HEK293 (cell line): ENCODE measurements around the gene SMIM14.

ENCODE experiments used
- CTCF ChIA-PET: fragments of 350-600 bp; formaldehyde crosslinking; extraction: SDS; loops from one replicate; lab custom pipeline; 2021; ENCODE audit warnings: antibody characterized with exemption; lab: Yijun Ruan, JAX
- POLR2A ChIA-PET: fragments of 300-600 bp; formaldehyde crosslinking; extraction: SDS; loops from one replicate; lab custom pipeline; 2020; ENCODE audit warnings: antibody characterized with exemption, inconsistent platforms; lab: Yijun Ruan, JAX
- H3K27ac ChIP-seq: fragments of 200-500 bp; sonication (Bioruptor generic); 2 replicates; pipeline ENCODE4 v1.5.1; 2014; ENCODE audit warnings: low read depth, low read length, control low read depth, inconsistent platforms; ENCODE audit errors: extremely low read depth
- H3K36me3 ChIP-seq, 2 experiments: fragments of 200-500 bp in 1 of 2; sonication (Bioruptor generic) in 1 of 2; 1 replicate in 1 of 2; 2 replicates in 1 of 2; pipeline ENCODE4 v1.5.1; 2014 to 2017; ENCODE audit warnings: inconsistent platforms in 2 of 2, low read length in 2 of 2; ENCODE audit not compliant: control insufficient read depth in 2 of 2, insufficient read depth in 1 of 2
- H3K4me1 ChIP-seq: fragments of 200-500 bp; sonication (Bioruptor generic); 2 replicates; pipeline ENCODE4 v1.5.1; 2014; ENCODE audit warnings: mild to moderate bottlenecking, low read length, inconsistent platforms; ENCODE audit not compliant: control insufficient read depth, insufficient read depth
- H3K4me3 ChIP-seq: 2 replicates; pipeline ENCODE4 v1.5.1; 2011; ENCODE audit warnings: low read depth, mild to moderate bottlenecking, control low read depth, low read length, moderate library complexity
- H3K9me3 ChIP-seq: fragments of 200-500 bp; sonication (Bioruptor generic); 2 replicates; pipeline ENCODE4 v1.5.1; 2014; ENCODE audit warnings: low read depth, low read length, inconsistent platforms; ENCODE audit not compliant: control insufficient read depth, insufficient read depth
- EGR2 ChIP-seq: fragments of 450-650 bp; formaldehyde crosslinking; IDR thresholded peaks from 2 replicates; pipeline ENCODE4 v1.5.1; 2016; ENCODE audit warnings: low read depth, missing biosample characterization, missing genetic modification characterization
- GLI2 ChIP-seq: fragments of 450-650 bp; formaldehyde crosslinking; IDR thresholded peaks from 2 replicates; pipeline ENCODE4; 2017; ENCODE audit warnings: missing biosample characterization, missing genetic modification characterization, low read depth, borderline replicate concordance
- GLIS2 ChIP-seq: fragments of 450-650 bp; formaldehyde crosslinking; IDR thresholded peaks from 2 replicates; pipeline ENCODE4 v1.5.1; 2016; ENCODE audit warnings: missing biosample characterization, missing genetic modification characterization
- HOXA7 ChIP-seq: sonication (generic); formaldehyde crosslinking; IDR thresholded peaks from 2 replicates; pipeline ENCODE4 v1.8.1; 2022; ENCODE audit warnings: missing genetic modification reagents, borderline replicate concordance
- KLF1 ChIP-seq: fragments of 450-650 bp; formaldehyde crosslinking; IDR thresholded peaks from 2 replicates; pipeline ENCODE4 v1.5.1; 2016; ENCODE audit warnings: missing biosample characterization, missing genetic modification characterization
- PRDM1 ChIP-seq: fragments of 450-650 bp; formaldehyde crosslinking; IDR thresholded peaks from 2 replicates; pipeline ENCODE4; 2016; ENCODE audit warnings: missing biosample characterization, missing genetic modification characterization
- SCRT1 ChIP-seq: fragments of 450-650 bp; formaldehyde crosslinking; IDR thresholded peaks from 2 replicates; pipeline ENCODE4 v1.5.1; 2016; ENCODE audit warnings: missing biosample characterization, missing genetic modification characterization, borderline replicate concordance
- ZBTB20 ChIP-seq: fragments of 450-650 bp; formaldehyde crosslinking; IDR thresholded peaks from 2 replicates; pipeline ENCODE4 v1.5.1; 2016; ENCODE audit warnings: missing biosample characterization, missing genetic modification characterization
- ZFP41 ChIP-seq: fragments of 450-650 bp; formaldehyde crosslinking; IDR thresholded peaks from 2 replicates; pipeline ENCODE4 v1.5.1; 2016; ENCODE audit warnings: missing biosample characterization, missing genetic modification characterization, borderline replicate concordance
- ZNF292 ChIP-seq: fragments of 450-650 bp; formaldehyde crosslinking; IDR thresholded peaks from 2 replicates; pipeline ENCODE4 v1.5.1; 2016; ENCODE audit warnings: low read depth, missing biosample characterization, missing genetic modification characterization, borderline replicate concordance
- ZNF311 ChIP-seq: fragments of 450-650 bp; formaldehyde crosslinking; IDR thresholded peaks from 2 replicates; pipeline ENCODE4 v1.5.1; 2017; ENCODE audit warnings: missing biosample characterization, missing genetic modification characterization, borderline replicate concordance
- ZNF335 ChIP-seq: fragments of 450-650 bp; formaldehyde crosslinking; conservative IDR thresholded peaks from 2 replicates; pipeline ENCODE4 v1.5.1; 2016; ENCODE audit warnings: missing biosample characterization, missing genetic modification characterization
- ZNF416 ChIP-seq: fragments of 450-650 bp; formaldehyde crosslinking; IDR thresholded peaks from 2 replicates; pipeline ENCODE4 v1.5.1; 2016; ENCODE audit warnings: missing biosample characterization, missing genetic modification characterization
- ZNF488 ChIP-seq: fragments of 450-650 bp; formaldehyde crosslinking; IDR thresholded peaks from 2 replicates; pipeline ENCODE4 v1.5.1; 2016; ENCODE audit warnings: missing biosample characterization, missing genetic modification characterization
- ZNF501 ChIP-seq: fragments of 450-650 bp; formaldehyde crosslinking; IDR thresholded peaks from 2 replicates; pipeline ENCODE4 v1.5.1; 2016; ENCODE audit warnings: missing biosample characterization, missing genetic modification characterization
- ZNF510 ChIP-seq: fragments of 450-650 bp; formaldehyde crosslinking; IDR thresholded peaks from 2 replicates; pipeline ENCODE4 v1.5.1; 2018; ENCODE audit warnings: mild to moderate bottlenecking, missing genetic modification characterization, missing biosample characterization; ENCODE audit not compliant: insufficient replicate concordance
- ZNF561 ChIP-seq: fragments of 450-650 bp; IDR thresholded peaks from 2 replicates; pipeline ENCODE4 v1.5.1; 2018; ENCODE audit warnings: missing biosample characterization, missing genetic modification characterization, borderline replicate concordance
- ZNF596 ChIP-seq: fragments of 450-650 bp; IDR thresholded peaks from 2 replicates; pipeline ENCODE4 v1.5.0; 2018; ENCODE audit warnings: missing biosample characterization, mild to moderate bottlenecking, missing genetic modification characterization, moderate library complexity
- ZNF660 ChIP-seq: fragments of 450-650 bp; IDR thresholded peaks from 2 replicates; pipeline ENCODE4 v1.5.1; 2018; ENCODE audit warnings: missing biosample characterization, mild to moderate bottlenecking, missing genetic modification characterization
- ZNF664 ChIP-seq: fragments of 450-650 bp; formaldehyde crosslinking; IDR thresholded peaks from 2 replicates; pipeline ENCODE4 v1.5.1; 2016; ENCODE audit warnings: missing biosample characterization, missing genetic modification characterization
- ZNF704 ChIP-seq: fragments of 450-650 bp; formaldehyde crosslinking; IDR thresholded peaks from 2 replicates; pipeline ENCODE4 v1.5.1; 2016; ENCODE audit warnings: missing biosample characterization, missing genetic modification characterization
- ZSCAN23 ChIP-seq: fragments of 450-650 bp; formaldehyde crosslinking; IDR thresholded peaks from 2 replicates; pipeline ENCODE4 v1.5.1; 2016; ENCODE audit warnings: missing biosample characterization, missing genetic modification characterization
- TF ChIP-seq, protein P1 (sequence below): fragments of 450-650 bp; formaldehyde crosslinking; IDR thresholded peaks from 2 replicates; pipeline ENCODE4 v1.5.1; 2016; ENCODE audit warnings: missing biosample characterization, missing genetic modification characterization
- TF ChIP-seq, protein P2 (sequence below): fragments of 450-650 bp; formaldehyde crosslinking; IDR thresholded peaks from 2 replicates; pipeline ENCODE4 v1.5.1; 2016; ENCODE audit warnings: missing biosample characterization, missing genetic modification characterization
- TF ChIP-seq, protein P3 (sequence below): fragments of 450-650 bp; formaldehyde crosslinking; IDR thresholded peaks from 2 replicates; pipeline ENCODE4 v1.5.1; 2016; ENCODE audit warnings: missing biosample characterization, missing genetic modification characterization
- TF ChIP-seq, protein P4 (sequence below): fragments of 450-650 bp; formaldehyde crosslinking; IDR thresholded peaks from 2 replicates; pipeline ENCODE4 v1.5.1; 2016; ENCODE audit warnings: missing biosample characterization, missing genetic modification characterization

SMIM14 gene

GRCh38 chr4:39528061-39528465, 110.6 kb downstream of the SMIM14 start:
- POLR2A ChIA-PET: interaction anchor here (0.9 to 1.8 kb wide), 7 partner anchors 18 to 170 kb away, joined by 3 to 60 read pairs (median 7); partner anchors contain the start of genes LIAS, RPL9, SMIM14 and UBE2K
- Histone ChIP-seq H3K27ac (peak overlapping the region; percentile 64; the same call in 1 of the 2 replicates), H3K36me3 (peaks cover 0 to 8% of the 10 kb centered on the region in 2 experiments; a peak in 1 of 3 replicates), H3K9me3 (no peaks in the 10 kb centered on the region), H3K4me3 (peak overlapping the region; percentile 97), H3K4me1 (no peaks in the 10 kb centered on the region)
- TF ChIP-seq EGR2 (0 out of 2 replicates have a peak, but pooled peaks have one; percentile 2), GLIS2 (tag by site-specific recombination) (0 out of 2 replicates have a peak, but pooled peaks have one; percentile 7), SCRT1 (0 out of 2 replicates have a peak, but pooled peaks have one; percentile 2), ZNF335 (peak; percentile 23; the same call in 1 of the 2 replicates), ZBTB20 (tag by site-specific recombination) (no peak), ZNF510 (tag by site-specific recombination) (no peak), ZNF501 (tag by site-specific recombination) (0 out of 2 replicates have a peak, but pooled peaks have one; percentile 2), ZNF664 (tag by site-specific recombination) (no peak)
- TF ChIP-seq, protein P1, sequence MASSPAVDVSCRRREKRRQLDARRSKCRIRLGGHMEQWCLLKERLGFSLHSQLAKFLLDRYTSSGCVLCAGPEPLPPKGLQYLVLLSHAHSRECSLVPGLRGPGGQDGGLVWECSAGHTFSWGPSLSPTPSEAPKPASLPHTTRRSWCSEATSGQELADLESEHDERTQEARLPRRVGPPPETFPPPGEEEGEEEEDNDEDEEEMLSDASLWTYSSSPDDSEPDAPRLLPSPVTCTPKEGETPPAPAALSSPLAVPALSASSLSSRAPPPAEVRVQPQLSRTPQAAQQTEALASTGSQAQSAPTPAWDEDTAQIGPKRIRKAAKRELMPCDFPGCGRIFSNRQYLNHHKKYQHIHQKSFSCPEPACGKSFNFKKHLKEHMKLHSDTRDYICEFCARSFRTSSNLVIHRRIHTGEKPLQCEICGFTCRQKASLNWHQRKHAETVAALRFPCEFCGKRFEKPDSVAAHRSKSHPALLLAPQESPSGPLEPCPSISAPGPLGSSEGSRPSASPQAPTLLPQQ (tag by site-specific recombination): 0 out of 2 replicates have a peak, but pooled peaks have one; percentile 0
- TF ChIP-seq, protein P2, sequence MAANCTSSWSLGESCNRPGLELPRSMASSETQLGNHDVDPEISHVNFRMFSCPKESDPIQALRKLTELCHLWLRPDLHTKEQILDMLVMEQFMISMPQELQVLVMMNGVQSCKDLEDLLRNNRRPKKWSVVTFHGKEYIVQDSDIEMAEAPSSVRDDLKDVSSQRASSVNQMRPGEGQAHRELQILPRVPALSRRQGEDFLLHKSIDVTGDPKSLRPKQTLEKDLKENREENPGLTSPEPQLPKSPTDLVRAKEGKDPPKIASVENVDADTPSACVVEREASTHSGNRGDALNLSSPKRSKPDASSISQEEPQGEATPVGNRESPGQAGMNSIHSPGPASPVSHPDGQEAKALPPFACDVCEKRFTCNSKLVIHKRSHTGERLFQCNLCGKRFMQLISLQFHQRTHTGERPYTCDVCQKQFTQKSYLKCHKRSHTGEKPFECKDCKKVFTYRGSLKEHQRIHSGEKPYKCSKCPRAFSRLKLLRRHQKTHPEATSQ: no peak
- CTCF ChIA-PET: no interaction called here

DNA sequence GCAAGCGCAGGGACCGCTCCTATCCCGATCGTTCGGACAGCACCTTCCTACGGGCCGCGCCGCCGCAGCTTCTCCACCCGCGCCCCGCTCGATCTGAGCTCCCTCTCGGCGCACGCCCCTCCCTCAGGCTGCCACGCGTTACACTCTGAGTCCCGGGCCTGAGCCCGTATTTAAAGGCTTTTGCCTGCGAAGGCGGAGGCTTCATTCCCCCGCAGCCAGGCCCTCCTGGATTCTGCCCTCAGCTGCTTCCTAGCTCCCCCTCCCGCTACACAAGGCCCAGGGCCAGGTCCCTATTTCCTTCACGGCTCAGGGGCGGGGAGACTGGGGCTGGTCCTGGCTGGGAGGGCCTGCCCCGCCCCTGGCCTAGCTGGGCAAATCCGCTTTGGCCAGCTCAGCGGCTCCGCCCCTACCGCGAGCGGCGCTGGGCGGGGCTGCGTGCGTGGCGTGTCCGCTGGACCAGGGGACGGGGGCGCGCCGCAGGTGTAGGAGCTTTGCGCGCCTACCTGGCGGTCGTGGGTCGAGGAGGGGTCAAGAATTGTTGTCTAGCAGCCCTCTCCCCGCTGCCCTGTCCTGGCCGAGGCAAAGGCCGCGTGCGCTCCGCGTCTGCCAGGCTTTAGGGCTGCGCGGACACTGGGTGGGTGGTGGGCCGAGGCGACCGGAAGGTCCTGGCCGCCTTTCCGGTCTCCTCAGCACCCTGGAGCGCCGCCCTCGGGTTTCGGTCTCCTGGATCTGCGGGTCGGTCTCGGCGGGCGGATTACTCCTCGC, 111.2 kb downstream of the SMIM14 start, which contains the start of gene UGDH:
Gene UGDH (minus strand): TSS at position 144 of the 765 bp plus-strand sequence. CDS start 5,927 bp downstream, outside the sequence.
- POLR2A ChIA-PET: interaction anchor here (0.6 to 1.8 kb wide), 22 partner anchors 8 to 283 kb away, joined by 3 to 60 read pairs (median 4); partner anchors contain the start of genes LIAS, RPL9, SMIM14 and UBE2K
- Histone ChIP-seq H3K36me3 (peaks cover 0 to 8% of the 10 kb centered on the region in 2 experiments; a peak in 1 of 3 replicates), H3K9me3 (no peaks in the 10 kb centered on the region), H3K27ac (peak within 1 kb of the TSS; percentile 64), H3K4me3 (peak within 1 kb of the TSS; percentile 97), H3K4me1 (no peaks in the 10 kb centered on the region)
- CTCF ChIA-PET: interaction anchor here (0.7 to 1.1 kb wide), 2 partner anchors 59 to 447 kb away, joined by 3 to 5 read pairs; no protein-coding TSS in a partner anchor
- no peak for TF ChIP-seq GLI2 (tag by site-specific recombination)
- no peak for TF ChIP-seq ZNF704 (tag by site-specific recombination)
- peak; percentile 36 for TF ChIP-seq ZNF660 (tag by site-specific recombination)
- no peak for TF ChIP-seq ZNF292 (tag by site-specific recombination)
- peak; percentile 54 for TF ChIP-seq KLF1 (tag by site-specific recombination)
- no peak for TF ChIP-seq PRDM1 (tag by site-specific recombination)
- TF ChIP-seq ZNF416 (tag by site-specific recombination): no peak
- peak; percentile 73 for TF ChIP-seq EGR2
- no peak for TF ChIP-seq HOXA7
- TF ChIP-seq ZNF561 (tag by site-specific recombination): peak; percentile 54; the same call in 1 of the 2 replicates
- TF ChIP-seq ZNF501 (tag by site-specific recombination): peak; percentile 31
- no peak for TF ChIP-seq ZSCAN23
- no peak for TF ChIP-seq ZNF488 (tag by site-specific recombination)
- TF ChIP-seq ZNF596 (tag by site-specific recombination): no peak
- TF ChIP-seq ZNF311: no peak
- TF ChIP-seq, protein P3, sequence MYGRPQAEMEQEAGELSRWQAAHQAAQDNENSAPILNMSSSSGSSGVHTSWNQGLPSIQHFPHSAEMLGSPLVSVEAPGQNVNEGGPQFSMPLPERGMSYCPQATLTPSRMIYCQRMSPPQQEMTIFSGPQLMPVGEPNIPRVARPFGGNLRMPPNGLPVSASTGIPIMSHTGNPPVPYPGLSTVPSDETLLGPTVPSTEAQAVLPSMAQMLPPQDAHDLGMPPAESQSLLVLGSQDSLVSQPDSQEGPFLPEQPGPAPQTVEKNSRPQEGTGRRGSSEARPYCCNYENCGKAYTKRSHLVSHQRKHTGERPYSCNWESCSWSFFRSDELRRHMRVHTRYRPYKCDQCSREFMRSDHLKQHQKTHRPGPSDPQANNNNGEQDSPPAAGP (tag by site-specific recombination): peak; percentile 36
- no peak for TF ChIP-seq ZFP41
- TF ChIP-seq, protein P4, sequence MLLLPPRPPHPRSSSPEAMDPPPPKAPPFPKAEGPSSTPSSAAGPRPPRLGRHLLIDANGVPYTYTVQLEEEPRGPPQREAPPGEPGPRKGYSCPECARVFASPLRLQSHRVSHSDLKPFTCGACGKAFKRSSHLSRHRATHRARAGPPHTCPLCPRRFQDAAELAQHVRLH (tag by site-specific recombination): peak; percentile 94
